Bronchial epithelial cell (primary cell): ENCODE measurements around the gene KRT16. TPM values are rescaled to one million over a fixed set of nuclear protein-coding genes. Genes with fewer than 3 reads are reported as not detected.

ENCODE experiments used
- DNase-seq: peaks from one replicate; pipeline ENCODE4 v3.0.0-alpha.2; 2010; ENCODE audit warnings: low read depth
- FAIRE-seq: peaks from 2 replicates; lab custom pipeline; 2011; peaks lifted over from hg19 to GRCh38; lab: Jason Lieb, UNC
- H3K27me3 ChIP-seq: 2 replicates; pipeline ENCODE4 v1.5.1; 2011; ENCODE audit warnings: low read length; ENCODE audit not compliant: control insufficient read depth, insufficient read depth
- H3K36me3 ChIP-seq: 2 replicates; pipeline ENCODE4 v1.5.1; 2011; ENCODE audit warnings: low read length; ENCODE audit not compliant: control insufficient read depth, insufficient read depth
- H3K4me3 ChIP-seq: 2 replicates; pipeline ENCODE4 v1.5.1; 2011; ENCODE audit warnings: mild to moderate bottlenecking, low read depth, low read length, control low read depth
- CTCF ChIP-seq: IDR thresholded peaks from 2 replicates; pipeline ENCODE4 v1.5.1; 2011; ENCODE audit warnings: mild to moderate bottlenecking, moderate library complexity, low read length, control low read depth, inconsistent platforms; ENCODE audit not compliant: insufficient read depth, severe bottlenecking
- total RNA-seq: library from RNA; depleted of rRNA; stranded (reverse); fragments of >200 nt; gene quantifications from 2 replicates; pipeline ENCODE4 v1.2.1, GENCODE V29; 2014

Gene KRT16
- total RNA-seq, 1 donor from 2014 or later = 1,390 TPM

- no peak for TF ChIP-seq CTCF
- no peak for FAIRE-seq
- Histone ChIP-seq H3K36me3 (no peaks in the 10 kb centered on the region), H3K27me3 (no peaks in the 10 kb centered on the region), H3K4me3 (no peak overlapping the region)
- no peak for DNase-seq
Observed at GRCh38 chr17:41656249-41657023, 43.9 kb upstream of the KRT16 start.

DNA sequence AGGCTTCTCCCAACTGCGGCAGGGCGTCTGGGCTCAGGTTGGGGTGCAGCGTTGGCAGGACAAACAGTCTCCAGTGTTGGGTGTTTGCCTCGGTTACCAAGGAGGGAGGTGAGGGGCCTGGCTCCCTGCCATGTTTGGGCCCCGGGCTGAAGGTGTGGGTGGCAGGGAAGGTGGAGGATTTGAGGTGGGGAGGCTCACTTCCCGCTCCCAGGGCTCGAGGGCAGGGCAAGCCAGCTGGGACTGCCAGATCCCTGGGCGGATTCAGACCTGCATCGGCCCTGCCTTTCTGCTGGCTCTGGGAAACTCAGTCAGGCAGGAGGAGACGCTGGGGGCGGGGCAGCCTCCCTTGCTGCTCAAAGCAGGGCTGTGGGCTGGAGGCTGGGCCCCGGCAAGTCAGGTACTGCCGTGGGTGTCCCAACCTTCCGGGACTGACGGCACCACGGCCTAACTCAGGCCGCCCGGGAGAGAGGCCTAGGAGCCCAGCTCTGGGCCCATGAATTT is 43.1 kb upstream of the KRT16 start:
- H3K4me3 ChIP-seq = peak overlapping the region; percentile 2
- FAIRE-seq = peak; percentile 99

DNA sequence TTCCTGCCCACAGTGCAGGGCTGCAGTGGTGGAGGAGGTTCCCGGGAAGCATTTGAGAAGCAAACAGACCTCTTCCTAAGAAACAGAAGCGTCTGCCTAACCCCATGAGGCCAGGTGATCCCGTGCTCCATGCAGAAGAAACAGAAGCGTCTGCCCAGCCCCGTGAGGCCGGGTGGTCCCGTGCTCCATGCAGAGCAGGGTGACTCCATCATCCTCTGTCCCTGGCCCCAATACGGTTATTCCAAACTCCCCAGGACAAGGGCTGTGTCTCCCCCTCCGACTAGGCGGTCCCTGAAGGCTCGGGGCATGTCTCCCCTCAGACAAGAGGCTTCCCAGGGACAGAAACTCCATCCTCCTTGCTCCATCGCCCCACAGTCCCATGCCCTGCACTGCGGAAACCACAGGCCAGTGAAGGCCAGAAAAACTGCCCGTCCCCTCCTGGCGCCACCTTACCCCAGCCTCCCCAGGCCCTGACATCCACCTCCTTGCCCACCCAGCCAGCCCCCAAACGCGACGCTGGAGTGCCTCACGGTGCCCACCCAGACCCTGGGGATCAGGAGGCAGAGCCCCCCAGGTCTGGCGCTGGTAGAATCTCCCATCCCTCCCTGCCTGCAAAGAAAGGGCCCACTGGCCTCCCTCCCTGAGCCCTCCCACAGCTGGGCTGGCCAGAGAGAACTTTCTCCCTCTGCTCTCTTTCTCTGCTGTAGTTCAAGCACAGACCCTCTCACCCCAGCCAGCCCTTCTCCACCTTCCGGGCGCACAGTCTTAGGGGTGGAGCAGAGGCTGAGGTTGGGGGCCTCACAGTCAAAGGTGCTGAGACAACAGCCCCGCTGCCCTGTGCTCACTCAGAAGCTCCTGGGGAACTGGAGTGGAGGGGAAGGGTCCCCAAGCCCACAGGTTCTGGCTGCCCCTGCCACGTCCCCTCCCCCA is 42.4 kb upstream of the KRT16 start:
- no peak for TF ChIP-seq CTCF
- FAIRE-seq = no peak
- DNase-seq = peak; percentile 37
- Histone ChIP-seq H3K36me3 (no peaks in the 10 kb centered on the region), H3K27me3 (no peaks in the 10 kb centered on the region), H3K4me3 (peak overlapping the region; percentile 2)

More for the DNA sequence above, 43.1 kb upstream of the KRT16 start:
- Histone ChIP-seq H3K27me3 (no peaks in the 10 kb centered on the region), H3K36me3 (no peaks in the 10 kb centered on the region)
- TF ChIP-seq CTCF = no peak
- DNase-seq = peak; percentile 99

- Histone ChIP-seq H3K4me3 (no peak overlapping the region), H3K27me3 (no peaks in the 10 kb centered on the region), H3K36me3 (no peaks in the 10 kb centered on the region)
- peak; percentile 21 for TF ChIP-seq CTCF
- FAIRE-seq (peak; percentile 98), DNase-seq (peak; percentile 99)
Observed at GRCh38 chr17:41653892-41654677, 41.5 kb upstream of the KRT16 start.

DNA sequence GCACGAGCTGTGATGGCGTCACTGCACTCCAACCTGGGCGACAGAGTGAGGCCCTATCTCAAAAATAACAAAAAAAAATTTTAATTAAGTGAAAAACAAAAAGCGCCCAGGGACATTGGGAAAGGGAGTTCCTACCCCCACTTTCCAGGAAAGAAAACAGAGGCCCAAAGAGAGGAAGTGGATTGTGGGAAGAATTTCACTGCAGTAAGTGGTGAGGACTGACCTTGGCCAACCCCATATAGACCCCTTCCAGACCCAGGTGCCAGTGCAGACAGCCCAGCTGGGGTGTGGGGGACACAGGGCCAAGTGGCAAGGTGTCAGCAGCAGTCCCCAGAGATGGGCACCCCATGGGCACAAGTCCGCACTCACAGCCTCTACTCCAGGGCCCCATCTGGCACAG is 40.9 kb upstream of the KRT16 start:
- DNase-seq = no peak

More for the DNA sequence above, 40.9 kb upstream of the KRT16 start:
- Histone ChIP-seq H3K4me3 (no peak overlapping the region), H3K27me3 (no peaks in the 10 kb centered on the region), H3K36me3 (no peaks in the 10 kb centered on the region)
- peak; percentile 32 for FAIRE-seq
- no peak for TF ChIP-seq CTCF
